OCI-LY1 (cell line): ENCODE results near the gene MACROD1.

Experiments
- H2AFZ ChIP-seq: fragments of 200-600 bp; sonication (generic), shearing (Covaris generic); 2 replicates; pipeline ENCODE4 v1.6.0; 2014; ENCODE audit warnings: antibody characterized with exemption, mild to moderate bottlenecking, low read length
- H3F3A ChIP-seq: fragments of 200-600 bp; sonication (generic), shearing (Covaris generic); 2 replicates; pipeline ENCODE4 v1.6.0; 2014; ENCODE audit warnings: mild to moderate bottlenecking, antibody characterized with exemption, low read length, moderate library complexity; ENCODE audit not compliant: insufficient read depth
- H3K27ac ChIP-seq: fragments of 200-600 bp; sonication (generic); 2 replicates; pipeline ENCODE4 v1.5.1; 2014; ENCODE audit warnings: low read length, mixed run types, mild to moderate bottlenecking, low read depth; ENCODE audit not compliant: poor library complexity, severe bottlenecking
- H3K27me3 ChIP-seq: fragments of 200-600 bp; sonication (generic); 2 replicates; pipeline ENCODE4 v1.6.0; 2014; ENCODE audit warnings: antibody characterized with exemption, mild to moderate bottlenecking, low read length, moderate library complexity; ENCODE audit not compliant: insufficient read depth
- H3K36me3 ChIP-seq: fragments of 200-600 bp; sonication (generic); 2 replicates; pipeline ENCODE4 v1.6.1; 2014; ENCODE audit warnings: mild to moderate bottlenecking, antibody characterized with exemption, low read length, moderate library complexity, mixed read lengths; ENCODE audit not compliant: insufficient read depth
- H3K4me1 ChIP-seq: fragments of 200-600 bp; sonication (generic); 2 replicates; pipeline ENCODE4 v1.5.1; 2014; ENCODE audit warnings: mild to moderate bottlenecking, low read length, moderate library complexity; ENCODE audit not compliant: insufficient read depth, severe bottlenecking
- H3K4me2 ChIP-seq: fragments of 200-600 bp; sonication (generic), shearing (Covaris generic); 2 replicates; pipeline ENCODE4 v1.6.1; 2014; ENCODE audit warnings: low read length
- H3K4me3 ChIP-seq: fragments of 200-600 bp; sonication (generic); 2 replicates; pipeline ENCODE4 v1.5.1; 2014; ENCODE audit warnings: low read length, low read depth, mild to moderate bottlenecking, mixed read lengths; ENCODE audit not compliant: poor library complexity, severe bottlenecking
- H3K79me2 ChIP-seq: fragments of 200-600 bp; shearing (Covaris generic); 2 replicates; pipeline ENCODE4 v1.6.1; 2016; ENCODE audit warnings: mixed run types, low read length, mixed read lengths; ENCODE audit not compliant: insufficient read depth
- H3K9ac ChIP-seq: fragments of 200-600 bp; sonication (generic), shearing (Covaris generic); 2 replicates; pipeline ENCODE4 v1.6.1; 2014; ENCODE audit warnings: mild to moderate bottlenecking, low read length, mixed read lengths
- H3K9me2 ChIP-seq: fragments of 200-600 bp; sonication (generic), shearing (Covaris generic); 2 replicates; pipeline ENCODE4 v1.6.1; 2014; ENCODE audit warnings: low read depth, mild to moderate bottlenecking, low read length, mixed read lengths
- H3K9me3 ChIP-seq: fragments of 200-600 bp; shearing (Covaris generic); 2 replicates; pipeline ENCODE4 v1.6.1; 2014; ENCODE audit warnings: low read length, mixed read lengths
- H4K20me1 ChIP-seq: fragments of 200-600 bp; sonication (generic), shearing (Covaris generic); 2 replicates; pipeline ENCODE4 v1.6.0; 2016; ENCODE audit warnings: mild to moderate bottlenecking, low read length; ENCODE audit not compliant: insufficient read depth
- CTCF ChIP-seq: fragments of 200-600 bp; sonication (generic), shearing (Covaris generic); IDR thresholded peaks from 2 replicates; pipeline ENCODE4 v1.5.1; 2017; ENCODE audit warnings: mild to moderate bottlenecking, antibody characterized with exemption, low read length, moderate library complexity, mixed read lengths
- EZH2 ChIP-seq: fragments of 200-600 bp; sonication (generic), shearing (Covaris generic); IDR thresholded peaks from 2 replicates; pipeline ENCODE4 v1.8.0; 2017; ENCODE audit warnings: borderline replicate concordance, mixed run types, mild to moderate bottlenecking, antibody characterized with exemption, low read length, moderate library complexity, mixed read lengths

MACROD1 gene

GRCh38 chr11:64148226-64148916 is 17.5 kb downstream of the MACROD1 start:
- H4K20me1 ChIP-seq, result no peaks in the 10 kb centered on the region
- no peak overlapping the region for H3K4me2 ChIP-seq

GRCh38 chr11:64146036-64146955 is 19.6 kb downstream of the MACROD1 start:
- Histone ChIP-seq H3K4me1 (no peaks in the 10 kb centered on the region), H3K36me3 (no peaks in the 10 kb centered on the region), H3K9me3 (no peaks in the 10 kb centered on the region), H3K79me2 (no peaks in the 10 kb centered on the region), H3K9me2 (no peaks in the 10 kb centered on the region), H3K4me2 (no peak overlapping the region), H3K9ac (no peak overlapping the region), H3K4me3 (no peak overlapping the region), H3K27ac (no peak overlapping the region), H3F3A (no peaks in the 10 kb centered on the region), H2AFZ (no peak overlapping the region), H4K20me1 (no peaks in the 10 kb centered on the region), H3K27me3 (peaks cover 13% of the 10 kb centered on the region; the same call in 1 of the 2 replicates)
- TF ChIP-seq CTCF (peak; percentile 82), EZH2 (no peak)

More at GRCh38 chr11:64148226-64148916, 17.5 kb downstream of the MACROD1 start:
- H3K9me2 ChIP-seq, result no peaks in the 10 kb centered on the region
- no peaks in the 10 kb centered on the region for H3F3A ChIP-seq
- H3K4me1 ChIP-seq, result no peaks in the 10 kb centered on the region
- H2AFZ ChIP-seq, result no peak overlapping the region
- H3K36me3 ChIP-seq, result no peaks in the 10 kb centered on the region
- TF ChIP-seq CTCF (peak; percentile 93), EZH2 (no peak)
- no peaks in the 10 kb centered on the region for H3K9me3 ChIP-seq
- H3K27me3 ChIP-seq, result peaks cover 8% of the 10 kb centered on the region; the same call in 1 of the 2 replicates
- H3K79me2 ChIP-seq, result no peaks in the 10 kb centered on the region
- H3K27ac ChIP-seq, result no peak overlapping the region
- no peak overlapping the region for H3K4me3 ChIP-seq
- H3K9ac ChIP-seq, result no peak overlapping the region

- Histone ChIP-seq H3K36me3 (no peaks in the 10 kb centered on the region), H3K4me3 (no peak overlapping the region), H3K27me3 (peaks cover 11% of the 10 kb centered on the region; the same call in 1 of the 2 replicates), H4K20me1 (no peaks in the 10 kb centered on the region), H3K9ac (no peak overlapping the region), H2AFZ (no peak overlapping the region), H3K9me2 (no peaks in the 10 kb centered on the region), H3K27ac (no peak overlapping the region), H3K9me3 (no peaks in the 10 kb centered on the region), H3K4me1 (no peaks in the 10 kb centered on the region), H3K4me2 (no peak overlapping the region), H3F3A (no peaks in the 10 kb centered on the region), H3K79me2 (no peaks in the 10 kb centered on the region)
- no peak for TF ChIP-seq CTCF
- no peak for TF ChIP-seq EZH2
These were observed 21.1 kb downstream of the MACROD1 start for GRCh38 chr11:64144587-64145472.
